ENCODE results near the gene BCL11B.
A peak's percentile ranks its signal among the peaks of the same experiment; 100 is the strongest.

Gene BCL11B

GRCh38 chr14:99264691-99265450 lies 7.1 kb downstream of the BCL11B start:
- Histone ChIP-seq H3K27ac (ENCODE audit: low read length) (no peak overlapping the region), H3K4me1 (ENCODE audit: control insufficient read depth, low read depth, low read length) (peaks cover 53% of the 10 kb centered on the region), H3K27me3 (ENCODE audit: control insufficient read depth, insufficient read depth, low read length) (peaks cover 73% of the 10 kb centered on the region), H3K9me3 (ENCODE audit: control insufficient read depth, low read depth, low read length) (no peaks in the 10 kb centered on the region), H3K9ac (ENCODE audit: low read length) (no peak overlapping the region), H3K4me3 (ENCODE audit: low read length) (no peak overlapping the region), H3K36me3 (ENCODE audit: control insufficient read depth, low read depth, low read length) (no peaks in the 10 kb centered on the region)

- Histone ChIP-seq H3K4me3 (ENCODE audit: low read length) (no peak overlapping the region), H3K4me1 (ENCODE audit: control insufficient read depth, low read depth, low read length) (peaks cover 54% of the 10 kb centered on the region), H3K9ac (ENCODE audit: low read length) (no peak overlapping the region), H3K9me3 (ENCODE audit: control insufficient read depth, low read depth, low read length) (no peaks in the 10 kb centered on the region), H3K27me3 (ENCODE audit: control insufficient read depth, insufficient read depth, low read length) (peaks cover 65% of the 10 kb centered on the region), H3K27ac (ENCODE audit: low read length) (no peak overlapping the region), H3K36me3 (ENCODE audit: control insufficient read depth, low read depth, low read length) (no peaks in the 10 kb centered on the region)
Observed at GRCh38 chr14:99263564-99264330, 8.2 kb downstream of the BCL11B start.

GRCh38 chr14:99262977-99263448 lies 9.0 kb downstream of the BCL11B start:
- no peaks in the 10 kb centered on the region for H3K36me3 ChIP-seq (ENCODE audit: control insufficient read depth, low read depth, low read length)
- no peak overlapping the region for H3K27ac ChIP-seq (ENCODE audit: low read length)
- H3K9ac ChIP-seq (ENCODE audit: low read length), result no peak overlapping the region
- H3K4me1 ChIP-seq (ENCODE audit: control insufficient read depth, low read depth, low read length), result peaks cover 54% of the 10 kb centered on the region
- H3K27me3 ChIP-seq (ENCODE audit: control insufficient read depth, insufficient read depth, low read length), result peaks cover 58% of the 10 kb centered on the region
- H3K4me3 ChIP-seq (ENCODE audit: low read length), result peak overlapping the region; percentile 42
- no peaks in the 10 kb centered on the region for H3K9me3 ChIP-seq (ENCODE audit: control insufficient read depth, low read depth, low read length)

GRCh38 chr14:99261912-99262787 lies 9.8 kb downstream of the BCL11B start:
- Histone ChIP-seq H3K4me1 (ENCODE audit: control insufficient read depth, low read depth, low read length) (peaks cover 53% of the 10 kb centered on the region), H3K27me3 (ENCODE audit: control insufficient read depth, insufficient read depth, low read length) (peaks cover 49% of the 10 kb centered on the region), H3K9me3 (ENCODE audit: control insufficient read depth, low read depth, low read length) (no peaks in the 10 kb centered on the region), H3K27ac (ENCODE audit: low read length) (no peak overlapping the region), H3K9ac (ENCODE audit: low read length) (no peak overlapping the region), H3K36me3 (ENCODE audit: control insufficient read depth, low read depth, low read length) (no peaks in the 10 kb centered on the region), H3K4me3 (ENCODE audit: low read length) (peak overlapping the region; percentile 42)

- no peak overlapping the region for H3K27ac ChIP-seq (ENCODE audit: low read length)
- H3K4me1 ChIP-seq (ENCODE audit: control insufficient read depth, low read depth, low read length), result peaks cover 50% of the 10 kb centered on the region
- peaks cover 40% of the 10 kb centered on the region for H3K27me3 ChIP-seq (ENCODE audit: control insufficient read depth, insufficient read depth, low read length)
- H3K9me3 ChIP-seq (ENCODE audit: control insufficient read depth, low read depth, low read length), result no peaks in the 10 kb centered on the region
- no peak overlapping the region for H3K9ac ChIP-seq (ENCODE audit: low read length)
- no peaks in the 10 kb centered on the region for H3K36me3 ChIP-seq (ENCODE audit: control insufficient read depth, low read depth, low read length)
- no peak overlapping the region for H3K4me3 ChIP-seq (ENCODE audit: low read length)
Observed at GRCh38 chr14:99260587-99261551, 11.1 kb downstream of the BCL11B start.

GRCh38 chr14:99260116-99260515 lies 11.9 kb downstream of the BCL11B start:
- Histone ChIP-seq H3K36me3 (ENCODE audit: control insufficient read depth, low read depth, low read length) (no peaks in the 10 kb centered on the region), H3K9ac (ENCODE audit: low read length) (no peak overlapping the region), H3K4me3 (ENCODE audit: low read length) (no peak overlapping the region), H3K4me1 (ENCODE audit: control insufficient read depth, low read depth, low read length) (peaks cover 50% of the 10 kb centered on the region), H3K9me3 (ENCODE audit: control insufficient read depth, low read depth, low read length) (no peaks in the 10 kb centered on the region), H3K27me3 (ENCODE audit: control insufficient read depth, insufficient read depth, low read length) (peaks cover 32% of the 10 kb centered on the region), H3K27ac (ENCODE audit: low read length) (no peak overlapping the region)

- no peaks in the 10 kb centered on the region for H3K9me3 ChIP-seq (ENCODE audit: control insufficient read depth, low read depth, low read length)
- no peak overlapping the region for H3K27ac ChIP-seq (ENCODE audit: low read length)
- H3K4me3 ChIP-seq (ENCODE audit: low read length), result no peak overlapping the region
- no peaks in the 10 kb centered on the region for H3K36me3 ChIP-seq (ENCODE audit: control insufficient read depth, low read depth, low read length)
- peaks cover 50% of the 10 kb centered on the region for H3K4me1 ChIP-seq (ENCODE audit: control insufficient read depth, low read depth, low read length)
- peaks cover 23% of the 10 kb centered on the region for H3K27me3 ChIP-seq (ENCODE audit: control insufficient read depth, insufficient read depth, low read length)
- no peak overlapping the region for H3K9ac ChIP-seq (ENCODE audit: low read length)
Observed at GRCh38 chr14:99258876-99259726, 12.9 kb downstream of the BCL11B start.

GRCh38 chr14:99258341-99258861 lies 13.6 kb downstream of the BCL11B start:
- Histone ChIP-seq H3K4me3 (ENCODE audit: low read length) (no peak overlapping the region), H3K36me3 (ENCODE audit: control insufficient read depth, low read depth, low read length) (no peaks in the 10 kb centered on the region), H3K27ac (ENCODE audit: low read length) (no peak overlapping the region), H3K4me1 (ENCODE audit: control insufficient read depth, low read depth, low read length) (peaks cover 43% of the 10 kb centered on the region), H3K9ac (ENCODE audit: low read length) (no peak overlapping the region), H3K27me3 (ENCODE audit: control insufficient read depth, insufficient read depth, low read length) (peaks cover 16% of the 10 kb centered on the region), H3K9me3 (ENCODE audit: control insufficient read depth, low read depth, low read length) (no peaks in the 10 kb centered on the region)

GRCh38 chr14:99257673-99258221 lies 14.2 kb downstream of the BCL11B start:
- H3K27me3 ChIP-seq (ENCODE audit: control insufficient read depth, insufficient read depth, low read length), result peaks cover 9% of the 10 kb centered on the region
- no peak overlapping the region for H3K9ac ChIP-seq (ENCODE audit: low read length)
- H3K36me3 ChIP-seq (ENCODE audit: control insufficient read depth, low read depth, low read length), result no peaks in the 10 kb centered on the region
- peaks cover 37% of the 10 kb centered on the region for H3K4me1 ChIP-seq (ENCODE audit: control insufficient read depth, low read depth, low read length)
- H3K4me3 ChIP-seq (ENCODE audit: low read length), result no peak overlapping the region
- no peaks in the 10 kb centered on the region for H3K9me3 ChIP-seq (ENCODE audit: control insufficient read depth, low read depth, low read length)
- no peak overlapping the region for H3K27ac ChIP-seq (ENCODE audit: low read length)

Data from iPS-18a (cell line).